NCI-H2029 treated with DMSO at 0.1 percent for 48 hours (cell line): Measurements from ENCODE around the gene SPP2.
A peak's percentile ranks its signal among the peaks of the same experiment; 100 is the strongest.

Source experiments
- DNase-seq: peaks from one replicate; lab custom pipeline; 2025; lab: John Stamatoyannopoulos, UW

Gene SPP2

DNA sequence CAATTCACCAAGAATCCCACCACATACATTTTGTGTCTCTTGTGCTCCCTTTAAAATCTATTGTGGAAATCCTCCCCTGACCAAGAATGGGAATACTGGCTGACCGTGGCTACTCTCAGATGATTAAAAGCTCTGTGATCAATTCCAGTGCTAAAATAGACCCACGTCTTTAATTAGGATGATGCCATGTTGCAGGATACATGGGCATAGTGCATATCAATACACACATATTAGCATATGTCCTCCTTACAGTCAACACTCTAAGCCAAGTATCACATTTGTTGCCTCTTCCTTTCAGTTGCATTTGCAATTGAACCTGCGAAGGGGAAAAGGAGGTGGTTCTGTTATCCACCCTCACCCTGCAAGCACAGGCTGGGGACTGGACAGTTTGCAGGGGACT lies 41.8 kb downstream of the SPP2 start:
- DNase-seq, result no peak

DNA sequence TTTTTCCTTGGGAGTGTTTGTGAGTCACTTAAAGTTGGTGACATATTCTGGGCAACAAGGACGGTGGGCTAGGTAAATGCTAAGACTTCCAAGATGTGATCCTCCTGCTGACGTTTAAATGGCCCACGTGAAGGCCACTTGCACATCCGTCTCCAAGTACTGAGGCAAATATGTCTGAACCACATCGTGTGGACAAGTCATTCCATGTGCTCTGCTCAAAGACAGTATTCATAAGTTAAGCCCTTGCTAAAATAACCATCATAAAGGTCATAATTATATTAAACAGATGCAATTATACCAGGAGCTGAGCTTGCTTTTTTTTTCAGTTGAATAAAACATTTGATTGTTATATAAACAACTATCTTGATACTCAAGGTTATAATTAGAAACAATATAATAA lies 44.8 kb downstream of the SPP2 start:
- no peak for DNase-seq

DNA sequence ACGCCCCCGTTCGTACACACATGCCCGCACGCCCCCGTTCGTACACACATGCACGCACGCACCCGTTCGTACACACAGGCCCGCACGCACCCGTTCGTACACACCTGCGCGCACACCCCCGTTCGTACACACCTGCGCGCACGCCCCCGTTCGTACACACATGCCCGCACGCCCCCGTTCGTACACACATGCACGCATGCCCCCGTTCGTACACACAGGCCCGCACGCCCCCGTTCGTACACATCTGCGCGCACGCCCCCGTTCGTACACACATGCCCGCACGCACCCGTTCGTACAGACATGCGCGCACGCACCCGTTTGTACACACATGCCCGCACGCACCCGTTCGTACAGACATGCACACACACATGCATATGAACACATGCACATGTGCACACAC lies 45.7 kb downstream of the SPP2 start:
- DNase-seq, result no peak

DNA sequence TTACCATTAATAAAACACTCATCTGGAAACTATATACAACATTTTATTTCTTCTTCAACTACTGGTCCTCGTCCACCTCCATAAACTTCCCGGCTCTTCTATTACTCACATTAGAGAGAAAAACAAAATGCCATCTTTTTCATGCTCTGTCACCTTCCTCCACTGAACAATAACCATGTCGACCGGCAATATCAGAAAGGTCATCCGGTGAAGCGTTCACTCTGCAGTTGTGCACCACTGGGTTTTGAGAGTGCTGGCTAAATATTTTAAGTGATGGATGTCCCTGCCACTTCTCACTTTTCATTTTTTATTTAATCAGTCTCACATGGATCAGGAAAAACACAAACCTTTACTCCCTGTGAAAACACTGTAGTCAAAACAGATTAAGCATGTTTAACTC lies 48.2 kb downstream of the SPP2 start:
- DNase-seq, result no peak

DNA sequence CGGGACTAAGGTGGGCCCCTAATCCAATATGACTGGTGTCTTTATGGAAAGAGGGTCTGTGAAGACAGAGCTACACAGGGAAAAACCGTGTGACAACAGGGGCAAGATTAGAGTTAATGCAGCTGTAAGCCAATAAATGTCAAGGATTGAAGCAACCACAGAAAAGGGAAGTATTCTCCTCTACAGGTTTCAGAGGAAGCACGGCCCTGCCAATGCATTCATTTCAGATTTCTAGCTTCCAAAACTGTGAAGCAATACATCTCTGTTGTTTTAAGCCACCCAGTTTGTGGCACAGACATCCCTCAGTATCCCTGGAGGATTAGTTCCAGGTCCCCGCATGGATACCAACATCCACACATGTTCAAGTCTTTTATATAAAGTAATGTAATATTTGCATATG lies 48.8 kb downstream of the SPP2 start:
- no peak for DNase-seq

DNA sequence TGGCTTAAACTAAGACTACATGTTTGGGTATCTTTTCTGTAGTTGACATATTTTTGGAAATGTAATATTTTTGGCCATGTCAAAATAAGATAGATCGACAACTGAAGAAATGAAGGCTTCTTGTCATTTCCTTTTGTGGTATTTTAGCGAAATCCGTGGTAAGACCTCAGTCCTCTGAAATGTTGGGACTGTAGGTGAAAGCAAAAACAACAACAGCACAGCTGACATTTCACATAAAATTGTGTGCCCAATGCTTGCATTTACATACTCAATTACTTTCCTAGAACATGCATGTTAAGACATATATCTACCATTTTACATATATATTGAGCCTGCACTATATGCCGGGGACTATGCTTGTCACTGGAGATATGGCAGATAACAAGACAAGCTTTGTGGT lies 50.2 kb downstream of the SPP2 start:
- DNase-seq, result no peak

DNA sequence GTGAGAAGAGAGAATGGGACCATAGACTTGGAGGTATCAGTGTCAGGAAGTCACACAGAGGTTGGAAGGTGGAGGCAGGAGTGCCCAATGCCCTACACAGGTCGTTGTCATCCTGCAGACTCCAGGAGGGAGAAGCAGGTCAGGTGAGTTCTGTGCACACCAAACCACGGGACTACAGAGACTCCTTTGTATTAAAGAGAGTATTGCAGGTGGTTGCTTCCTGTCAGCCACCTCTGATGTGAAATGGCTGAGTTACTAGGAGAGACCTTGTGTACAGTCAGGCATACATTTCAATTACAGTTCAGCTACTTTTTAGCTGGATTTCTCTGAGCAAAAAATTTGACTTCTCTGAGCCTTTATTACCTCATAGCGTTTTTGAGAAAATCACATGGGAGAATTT lies 51.6 kb downstream of the SPP2 start:
- peak; percentile 25 for DNase-seq

DNA sequence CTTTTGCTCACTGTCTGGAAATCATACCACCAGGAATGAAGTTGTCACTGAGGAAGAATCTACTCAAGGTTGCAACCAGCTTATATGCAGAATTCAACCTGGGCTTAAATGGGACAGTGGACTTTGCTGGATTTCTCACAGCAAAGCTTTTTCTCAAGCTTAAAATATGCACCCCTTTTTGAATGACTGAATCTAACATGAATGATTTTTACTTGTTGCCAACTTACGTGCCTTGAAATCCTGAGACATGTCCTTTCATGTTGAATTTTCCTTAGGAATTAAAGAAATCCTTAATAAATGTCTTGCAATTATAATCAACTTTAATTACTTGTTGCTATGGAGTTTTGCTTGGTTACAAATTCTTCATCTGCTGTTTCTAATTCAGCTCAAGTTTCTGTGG lies 57.4 kb downstream of the SPP2 start:
- DNase-seq, result no peak

DNA sequence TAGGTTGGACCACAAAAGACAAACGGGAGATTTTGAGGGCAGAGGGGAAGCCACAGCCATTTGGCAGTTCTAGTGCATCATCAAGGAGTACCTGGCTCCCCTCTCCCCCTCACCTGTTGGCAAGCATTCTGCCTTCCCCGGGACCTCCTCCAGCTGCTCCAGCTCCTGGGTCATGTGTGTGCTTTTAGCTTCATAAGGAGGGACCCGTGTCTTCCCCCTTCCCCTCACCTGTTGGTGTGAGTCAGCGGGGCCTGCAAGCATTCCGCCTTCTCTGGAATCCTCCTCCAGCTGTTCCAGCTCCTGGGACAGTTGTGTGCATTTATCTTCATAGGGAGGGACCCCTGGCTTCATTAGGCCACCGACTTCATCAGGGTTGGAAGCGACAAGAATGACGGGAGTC lies 58.8 kb downstream of the SPP2 start:
- DNase-seq, result no peak

DNA sequence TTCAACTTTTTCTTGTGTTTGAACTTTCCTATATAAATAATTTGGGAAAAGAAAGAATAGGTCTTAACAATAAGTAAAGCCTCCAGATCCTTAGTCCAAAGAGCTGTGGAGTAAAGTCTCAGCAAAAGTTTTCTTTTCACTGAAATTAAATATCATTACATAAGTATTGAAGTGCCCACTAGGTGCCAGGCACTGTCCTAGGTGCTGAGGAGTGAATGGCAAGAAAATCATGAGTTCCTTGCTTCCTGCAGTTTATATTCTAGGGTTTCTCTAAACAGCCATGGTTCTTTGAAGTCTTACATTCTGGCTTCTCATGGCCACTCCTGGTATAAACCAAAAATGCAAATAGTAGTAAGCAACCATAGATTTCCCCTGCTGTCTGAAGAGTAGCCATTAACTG lies 59.7 kb downstream of the SPP2 start:
- no peak for DNase-seq

DNA sequence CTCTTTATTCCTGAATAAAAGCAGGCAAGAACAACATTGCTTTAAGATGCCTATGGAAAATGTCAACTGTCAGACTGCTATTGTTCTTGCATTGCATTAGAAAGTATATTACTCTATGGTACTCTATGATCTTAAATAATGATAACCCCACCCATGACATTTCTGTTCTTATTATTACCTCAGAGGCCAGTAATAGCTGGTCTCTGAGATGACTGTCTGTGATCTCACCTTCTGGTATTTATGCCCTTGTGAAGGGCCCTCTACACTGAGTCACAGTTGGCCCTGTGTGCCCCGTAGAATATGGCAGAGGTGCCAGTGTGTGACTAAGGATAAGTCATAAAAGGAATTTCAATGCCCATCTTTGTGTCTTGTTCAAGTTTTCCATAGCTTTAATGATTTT lies 61.0 kb downstream of the SPP2 start:
- no peak for DNase-seq

DNA sequence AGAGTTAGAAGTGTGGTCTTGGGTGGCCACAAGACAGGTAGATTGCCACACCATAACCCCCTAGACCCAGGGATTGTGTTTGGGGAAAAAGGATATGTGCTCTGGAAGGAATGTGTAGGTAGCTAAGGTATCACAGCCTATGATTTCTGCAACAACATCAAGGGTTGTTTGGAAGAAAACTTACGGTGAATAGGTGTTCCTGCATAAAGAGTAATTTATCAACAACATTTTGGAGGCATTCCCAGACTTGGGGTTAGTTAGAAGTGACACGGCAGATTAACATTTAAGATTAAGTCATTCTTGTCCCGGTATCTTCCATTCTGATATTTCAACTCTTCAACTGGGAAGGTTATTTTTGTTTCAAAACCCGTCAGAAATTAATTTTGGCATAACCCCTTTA lies 65.5 kb downstream of the SPP2 start:
- no peak for DNase-seq

DNA sequence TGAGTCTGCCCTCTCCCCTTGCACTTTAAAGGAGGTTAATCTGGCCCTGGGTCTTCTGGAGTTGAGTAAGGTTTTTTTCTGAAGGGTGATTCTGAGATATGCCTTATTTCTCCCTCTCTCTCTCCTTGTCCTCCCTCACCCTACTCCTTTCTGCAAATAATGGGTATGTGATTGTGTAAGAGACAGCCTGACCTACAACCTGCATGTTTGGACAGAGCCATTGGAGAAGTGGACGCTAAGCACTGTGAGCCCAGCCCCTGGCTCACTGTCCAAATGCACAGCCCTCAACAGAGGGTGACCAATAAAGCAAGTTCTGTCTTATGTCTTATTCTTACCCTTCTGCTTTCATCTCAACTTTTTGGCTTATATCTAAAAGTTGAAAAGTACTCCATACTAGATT lies 71.5 kb downstream of the SPP2 start:
- no peak for DNase-seq

DNA sequence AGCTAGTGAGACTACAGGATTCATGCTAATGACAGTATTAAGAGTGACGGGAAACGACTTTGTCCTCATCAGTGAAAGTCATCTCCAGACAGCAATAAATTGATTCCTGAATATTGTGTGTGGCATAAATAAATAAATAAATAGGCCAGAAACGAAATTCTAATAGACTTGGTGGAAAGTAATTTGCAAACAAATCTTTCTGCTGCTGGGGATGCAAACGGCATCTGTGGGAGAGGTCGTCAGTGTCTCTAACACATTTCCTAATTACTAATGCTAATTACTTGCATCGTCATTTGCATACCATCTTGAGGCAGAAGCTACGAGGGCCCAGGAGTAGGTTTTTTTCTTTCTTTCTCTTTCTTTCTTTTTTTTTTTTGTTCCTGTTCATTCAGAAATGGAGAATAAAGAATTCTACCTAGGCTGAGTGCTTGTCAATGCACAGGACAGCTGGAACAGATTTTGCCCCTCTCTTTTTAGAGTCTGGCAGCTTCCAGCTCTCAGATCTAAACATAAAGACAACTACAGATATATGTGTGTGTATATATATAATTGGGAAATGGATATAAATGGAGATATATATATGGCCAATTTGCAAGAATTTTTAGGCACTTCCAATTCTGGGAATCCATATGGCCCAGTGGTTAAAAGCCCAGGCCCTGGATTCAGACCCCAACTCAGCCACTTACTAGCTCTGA lies 75.1 kb downstream of the SPP2 start:
- no peak for DNase-seq

DNA sequence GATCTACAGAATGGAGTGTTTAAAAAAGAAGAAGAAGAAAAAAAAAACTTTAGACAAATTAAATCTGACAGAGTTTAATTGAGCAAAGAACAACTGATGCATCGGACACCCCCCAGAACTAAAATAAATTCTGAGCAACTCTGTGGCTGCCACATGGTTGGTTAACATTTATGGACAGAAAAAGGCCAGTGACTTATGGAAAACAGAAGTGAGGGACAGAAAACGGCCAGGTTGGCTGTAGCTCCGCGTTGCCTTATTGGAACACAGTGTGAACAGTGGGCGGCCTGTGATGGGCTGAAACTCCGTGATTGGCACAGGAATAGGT lies 75.6 kb downstream of the SPP2 start:
- no peak for DNase-seq
